ENCODE results near the gene CNNM2. TPM values are rescaled to one million over a fixed set of nuclear protein-coding genes. Genes with fewer than 3 reads are reported as not detected.
A peak's percentile ranks its signal among the peaks of the same experiment; 100 is the strongest.

CNNM2 gene
- total RNA-seq, 2 donors from 2014 or later, result 3.4 to 5.3 TPM

- no peaks in the 10 kb centered on the region for H3K36me3 ChIP-seq (replicated peaks in 1 of 2; ENCODE audit: insufficient read depth in 1 of 2, low read depth in 2 of 2)
- no peak overlapping the region for H3K27ac ChIP-seq
- WGBS, 2 donors, result 83 to 86% methylated on average over 4 of the region's 4 CpGs
- peaks cover 23% of the 10 kb centered on the region for H3K4me1 ChIP-seq
- no peaks in the 10 kb centered on the region for H3K9me3 ChIP-seq
- no peaks in the 10 kb centered on the region for H3K27me3 ChIP-seq
- no peak overlapping the region for H3K4me3 ChIP-seq
- DNase-seq, result no peak
- no peak for ATAC-seq
- intact Hi-C loops (cut with DNase I), result no loop called here
- TF ChIP-seq POLR2A (IDR thresholded peaks at IDR 0.05) (no peak), CTCF (IDR thresholded peaks at IDR 0.05) (no peak)
Observed at GRCh38 chr10:102872163-102872562, 45.9 kb upstream of the CNNM2 start.

DNA sequence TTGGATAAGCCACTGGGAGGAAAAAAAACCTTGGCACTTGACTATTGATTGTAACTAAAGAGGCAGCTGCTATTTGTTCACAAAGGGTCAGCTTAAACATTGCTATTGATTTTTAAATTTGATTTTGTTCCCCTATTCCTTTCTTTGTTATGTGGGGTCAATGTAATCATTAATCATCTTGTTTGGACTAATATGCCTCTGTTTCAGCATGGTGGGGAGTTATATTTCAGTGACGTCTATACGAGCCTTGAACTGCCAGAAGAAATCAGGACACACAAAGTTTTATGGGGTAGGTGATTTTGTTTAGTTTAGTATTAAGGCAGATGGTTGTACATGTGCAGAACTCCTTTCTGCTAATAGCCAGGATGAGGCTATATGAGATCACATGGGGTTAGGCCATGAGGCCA lies 41.3 kb upstream of the CNNM2 start:
- peak; percentile 83 for ATAC-seq
- H3K36me3 ChIP-seq (replicated peaks in 1 of 2; ENCODE audit: insufficient read depth in 1 of 2, low read depth in 2 of 2), result peaks cover 0 to 2% of the 10 kb centered on the region in 2 donors
- H3K27ac ChIP-seq, result peak overlapping the region in 3 of 4 donors; percentile 10 to 68 (median 52)
- WGBS, 2 donors, result 18 to 19% methylated on average over 2 of the region's 2 CpGs
- TF ChIP-seq POLR2A (IDR thresholded peaks at IDR 0.05), result no peak
- peaks cover 11% of the 10 kb centered on the region for H3K4me1 ChIP-seq
- H3K4me3 ChIP-seq, result no peak overlapping the region
- H3K27me3 ChIP-seq, result no peaks in the 10 kb centered on the region
- intact Hi-C loops (cut with DNase I), result no loop called here
- DNase-seq, result peak in 1 of 4 donors; percentile 50
- no peaks in the 10 kb centered on the region for H3K9me3 ChIP-seq

DNA sequence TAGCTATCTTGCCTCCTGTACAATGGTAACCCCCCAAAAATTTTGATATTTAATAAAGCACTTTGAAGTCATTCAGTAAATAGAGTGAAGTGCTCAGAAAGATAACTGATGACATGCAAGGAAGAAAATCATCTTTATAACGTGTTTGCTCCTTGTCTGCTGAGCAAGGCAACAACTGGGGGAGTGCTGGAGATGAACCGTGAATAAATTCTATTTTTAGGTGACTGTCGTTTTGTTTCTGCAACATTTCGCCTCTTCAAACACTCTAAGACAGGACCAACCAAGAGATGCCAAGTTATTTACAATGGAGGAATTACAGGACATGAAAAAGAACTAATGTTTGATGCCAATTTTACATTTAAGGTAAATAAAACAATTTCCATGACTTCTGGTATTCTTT lies 39.5 kb upstream of the CNNM2 start:
- Histone ChIP-seq H3K36me3 (replicated peaks in 1 of 2; ENCODE audit: insufficient read depth in 1 of 2, low read depth in 2 of 2) (peaks cover 0 to 2% of the 10 kb centered on the region in 2 donors), H3K27ac (no peak overlapping the region), H3K9me3 (no peaks in the 10 kb centered on the region), H3K27me3 (no peaks in the 10 kb centered on the region), H3K4me3 (no peak overlapping the region), H3K4me1 (peaks cover 11% of the 10 kb centered on the region)
- DNase-seq (no peak), ATAC-seq (no peak)
- TF ChIP-seq CTCF (IDR thresholded peaks at IDR 0.05) (no peak), POLR2A (IDR thresholded peaks at IDR 0.05) (no peak)
- intact Hi-C loops (cut with DNase I), result no loop called here
- WGBS, 2 donors, result 73 to 80% methylated on average over 4 of the region's 4 CpGs

DNA sequence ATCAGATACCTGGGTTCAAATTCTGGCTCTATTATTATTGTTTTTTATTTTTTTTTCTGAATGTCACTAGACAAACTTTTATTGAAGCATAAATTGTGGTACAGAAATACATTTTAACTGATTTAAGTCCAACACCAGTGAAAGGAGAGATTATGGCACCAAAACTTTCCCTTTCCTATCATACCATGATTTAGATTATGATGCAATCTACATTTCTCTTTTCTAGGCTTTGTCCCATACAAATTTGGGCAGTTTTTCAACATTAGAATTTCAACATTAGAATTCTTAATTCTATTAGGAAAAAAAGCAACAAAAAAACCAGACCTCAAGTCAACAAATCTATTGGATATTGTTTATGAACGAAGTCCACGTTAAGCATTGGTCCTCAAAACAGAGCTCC lies 37.8 kb upstream of the CNNM2 start:
- WGBS, 2 donors, result 93 to 96% methylated on average over 2 of the region's 2 CpGs
- peaks cover 0 to 2% of the 10 kb centered on the region in 2 donors for H3K36me3 ChIP-seq (replicated peaks in 1 of 2; ENCODE audit: insufficient read depth in 1 of 2, low read depth in 2 of 2)
- no peak overlapping the region for H3K27ac ChIP-seq
- H3K9me3 ChIP-seq, result no peaks in the 10 kb centered on the region
- intact Hi-C loops (cut with DNase I), result no loop called here
- H3K4me3 ChIP-seq, result no peak overlapping the region
- H3K4me1 ChIP-seq, result peaks cover 11% of the 10 kb centered on the region
- TF ChIP-seq POLR2A (IDR thresholded peaks at IDR 0.05) (no peak), CTCF (IDR thresholded peaks at IDR 0.05) (no peak)
- DNase-seq (no peak), ATAC-seq (no peak)
- H3K27me3 ChIP-seq, result no peaks in the 10 kb centered on the region

DNA sequence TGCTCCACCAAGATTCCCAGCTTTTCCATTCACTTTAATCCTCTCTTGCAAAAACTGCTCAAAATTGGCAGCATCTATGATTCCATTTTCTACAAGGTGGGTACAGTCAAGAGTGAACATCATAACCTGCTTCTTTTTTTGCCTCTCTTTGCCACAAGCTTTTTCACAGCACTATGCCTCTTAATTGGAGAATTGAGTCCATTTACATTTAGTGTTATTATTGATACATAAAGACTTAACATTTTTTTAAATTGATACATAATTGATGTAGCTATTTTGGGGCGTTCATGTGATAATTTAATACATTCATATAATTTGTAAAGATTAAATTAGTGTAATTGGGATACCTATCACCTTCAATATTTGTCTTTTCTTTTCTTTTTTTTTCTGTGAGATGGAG lies 30.0 kb upstream of the CNNM2 start:
- no peaks in the 10 kb centered on the region for H3K9me3 ChIP-seq
- intact Hi-C loops (cut with DNase I), result no loop called here
- DNase-seq (no peak), ATAC-seq (no peak)
- no peaks in the 10 kb centered on the region for H3K36me3 ChIP-seq (replicated peaks in 1 of 2; ENCODE audit: insufficient read depth in 1 of 2, low read depth in 2 of 2)
- H3K4me3 ChIP-seq, result no peak overlapping the region
- WGBS, 2 donors, result 95 to 100% methylated on average over 1 of the region's 1 CpG
- no peak overlapping the region for H3K27ac ChIP-seq
- TF ChIP-seq POLR2A (IDR thresholded peaks at IDR 0.05) (no peak), CTCF (IDR thresholded peaks at IDR 0.05) (no peak)
- H3K27me3 ChIP-seq, result no peaks in the 10 kb centered on the region
- H3K4me1 ChIP-seq, result no peaks in the 10 kb centered on the region

Measured in body of pancreas (tissue), 4 donors.